ENCODE measurements around the gene LRRC47. TPM values are rescaled to one million over a fixed set of nuclear protein-coding genes. Genes with fewer than 3 reads are reported as not detected.
A peak's percentile ranks its signal among the peaks of the same experiment; 100 is the strongest.

The LRRC47 gene
- total and polyA plus RNA-seq, 2 of the 13 experiments (the other 11 are each of a cell fraction or from before 2014, with no cell fraction given) = 18.3 to 52.5 TPM

DNA sequence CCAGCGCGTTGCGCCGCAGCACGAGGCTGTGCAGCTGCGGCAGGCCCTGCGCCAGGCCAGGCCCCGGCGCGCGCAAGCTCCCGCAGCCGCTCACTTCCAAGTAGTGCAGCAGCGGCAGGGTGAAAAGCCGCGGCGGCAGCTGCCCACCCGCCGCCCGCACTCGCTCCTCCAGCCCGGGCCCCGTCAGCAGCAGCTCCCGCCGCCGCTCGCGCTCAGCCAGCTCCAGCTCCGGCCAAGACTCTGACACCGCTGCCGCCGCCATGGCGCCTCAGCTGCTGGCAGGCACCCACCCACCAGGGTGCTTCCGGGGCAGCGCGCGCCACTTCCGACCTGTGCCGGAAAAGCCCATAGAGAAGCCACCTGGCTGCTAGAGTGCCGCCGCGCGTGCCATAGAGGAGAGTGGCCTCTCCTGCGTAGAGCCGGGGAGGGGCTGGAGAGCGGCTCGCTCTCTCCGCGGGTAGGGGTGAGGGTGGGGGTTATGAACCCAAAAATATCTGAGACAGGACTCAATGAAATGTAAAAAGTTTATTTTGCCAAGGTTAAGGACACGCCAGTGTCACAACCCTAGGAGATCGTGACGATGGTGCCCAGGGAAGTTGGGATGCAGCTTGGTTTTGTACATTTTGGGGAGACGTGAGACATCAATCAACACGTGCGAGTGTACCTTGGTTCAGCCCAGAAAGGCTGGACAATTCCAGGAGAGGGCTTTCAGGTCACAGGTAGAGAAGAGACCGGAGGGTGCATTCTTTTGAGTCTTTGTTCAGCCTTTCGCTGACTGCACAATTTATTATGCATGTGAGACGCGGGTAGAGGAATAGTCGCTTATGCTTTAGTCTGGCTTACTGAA is at the start of gene LRRC47 (continued):
- TF ChIP-seq, protein P1, sequence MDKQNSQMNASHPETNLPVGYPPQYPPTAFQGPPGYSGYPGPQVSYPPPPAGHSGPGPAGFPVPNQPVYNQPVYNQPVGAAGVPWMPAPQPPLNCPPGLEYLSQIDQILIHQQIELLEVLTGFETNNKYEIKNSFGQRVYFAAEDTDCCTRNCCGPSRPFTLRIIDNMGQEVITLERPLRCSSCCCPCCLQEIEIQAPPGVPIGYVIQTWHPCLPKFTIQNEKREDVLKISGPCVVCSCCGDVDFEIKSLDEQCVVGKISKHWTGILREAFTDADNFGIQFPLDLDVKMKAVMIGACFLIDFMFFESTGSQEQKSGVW (CRISPR knock-in tag; IDR thresholded peaks at IDR 0.05; ENCODE audit: borderline replicate concordance) = no peak
- peak; percentile 49 for TF ChIP-seq IKZF4 (CRISPR knock-in tag; IDR thresholded peaks at IDR 0.05; ENCODE audit: borderline replicate concordance, low read depth, not compliant biosample characterization)
- TF ChIP-seq SAFB2 (CRISPR knock-in tag; IDR thresholded peaks at IDR 0.05; ENCODE audit: borderline replicate concordance, low read depth) = peak; percentile 87; the same call in 1 of the 2 replicates
- peak; percentile 68 for TF ChIP-seq BHLHE40 (IDR thresholded peaks at IDR 0.05; ENCODE audit: low read length)
- TF ChIP-seq, protein P2, sequence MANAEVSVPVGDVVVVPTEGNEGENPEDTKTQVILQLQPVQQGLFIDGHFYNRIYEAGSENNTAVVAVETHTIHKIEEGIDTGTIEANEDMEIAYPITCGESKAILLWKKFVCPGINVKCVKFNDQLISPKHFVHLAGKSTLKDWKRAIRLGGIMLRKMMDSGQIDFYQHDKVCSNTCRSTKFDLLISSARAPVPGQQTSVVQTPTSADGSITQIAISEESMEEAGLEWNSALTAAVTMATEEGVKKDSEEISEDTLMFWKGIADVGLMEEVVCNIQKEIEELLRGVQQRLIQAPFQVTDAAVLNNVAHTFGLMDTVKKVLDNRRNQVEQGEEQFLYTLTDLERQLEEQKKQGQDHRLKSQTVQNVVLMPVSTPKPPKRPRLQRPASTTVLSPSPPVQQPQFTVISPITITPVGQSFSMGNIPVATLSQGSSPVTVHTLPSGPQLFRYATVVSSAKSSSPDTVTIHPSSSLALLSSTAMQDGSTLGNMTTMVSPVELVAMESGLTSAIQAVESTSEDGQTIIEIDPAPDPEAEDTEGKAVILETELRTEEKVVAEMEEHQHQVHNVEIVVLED (CRISPR knock-in tag; IDR thresholded peaks at IDR 0.05; ENCODE audit: borderline replicate concordance) = peak; percentile 73; the same call in 1 of the 2 replicates
- peak; percentile 93 for TF ChIP-seq GABPA (IDR thresholded peaks at IDR 0.05; ENCODE audit: low read depth, low read length)
- peak; percentile 96 for TF ChIP-seq GABPA (CRISPR knock-in tag; IDR thresholded peaks at IDR 0.05; ENCODE audit: low read depth)
- no peak for TF ChIP-seq SRSF1 (optimal IDR thresholded peaks at IDR 0.05; ENCODE audit: low read depth, low read length)
- no peak for TF ChIP-seq HNRNPUL1 (IDR thresholded peaks at IDR 0.05; ENCODE audit: low read depth, low read length)
- no peak for TF ChIP-seq ZBTB21 (CRISPR knock-in tag; IDR thresholded peaks at IDR 0.05)
- TF ChIP-seq ZNF660 (CRISPR knock-in tag; IDR thresholded peaks at IDR 0.05; ENCODE audit: borderline replicate concordance, low read depth) = no peak
- TF ChIP-seq ZFAT (CRISPR knock-in tag; conservative IDR thresholded peaks at IDR 0.05) = 0 out of 2 replicates have a peak, but pooled peaks have one; percentile 52
- TF ChIP-seq DNMT1 (CRISPR knock-in tag; IDR thresholded peaks at IDR 0.05) = no peak
- peak; percentile 95 for TF ChIP-seq YEATS2 (CRISPR knock-in tag; IDR thresholded peaks at IDR 0.05; ENCODE audit: borderline replicate concordance)
- TF ChIP-seq, protein P3, sequence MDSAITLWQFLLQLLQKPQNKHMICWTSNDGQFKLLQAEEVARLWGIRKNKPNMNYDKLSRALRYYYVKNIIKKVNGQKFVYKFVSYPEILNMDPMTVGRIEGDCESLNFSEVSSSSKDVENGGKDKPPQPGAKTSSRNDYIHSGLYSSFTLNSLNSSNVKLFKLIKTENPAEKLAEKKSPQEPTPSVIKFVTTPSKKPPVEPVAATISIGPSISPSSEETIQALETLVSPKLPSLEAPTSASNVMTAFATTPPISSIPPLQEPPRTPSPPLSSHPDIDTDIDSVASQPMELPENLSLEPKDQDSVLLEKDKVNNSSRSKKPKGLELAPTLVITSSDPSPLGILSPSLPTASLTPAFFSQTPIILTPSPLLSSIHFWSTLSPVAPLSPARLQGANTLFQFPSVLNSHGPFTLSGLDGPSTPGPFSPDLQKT (CRISPR knock-in tag; IDR thresholded peaks at IDR 0.05; ENCODE audit: borderline replicate concordance) = no peak; the same call in 1 of the 2 replicates
- TF ChIP-seq ZNF569 (CRISPR knock-in tag; IDR thresholded peaks at IDR 0.05; ENCODE audit: borderline replicate concordance) = no peak
- no peak; the same call in 1 of the 2 replicates for TF ChIP-seq ZNF629 (CRISPR knock-in tag; conservative IDR thresholded peaks at IDR 0.05)
- no peak for TF ChIP-seq JARID2 (CRISPR knock-in tag; IDR thresholded peaks at IDR 0.05; ENCODE audit: insufficient replicate concordance)
- TF ChIP-seq TCF7 (IDR thresholded peaks at IDR 0.05; ENCODE audit: low read depth) = no peak
- no peak for TF ChIP-seq ZNF18 (CRISPR knock-in tag; IDR thresholded peaks at IDR 0.05; ENCODE audit: insufficient replicate concordance)
- TF ChIP-seq, protein P4, sequence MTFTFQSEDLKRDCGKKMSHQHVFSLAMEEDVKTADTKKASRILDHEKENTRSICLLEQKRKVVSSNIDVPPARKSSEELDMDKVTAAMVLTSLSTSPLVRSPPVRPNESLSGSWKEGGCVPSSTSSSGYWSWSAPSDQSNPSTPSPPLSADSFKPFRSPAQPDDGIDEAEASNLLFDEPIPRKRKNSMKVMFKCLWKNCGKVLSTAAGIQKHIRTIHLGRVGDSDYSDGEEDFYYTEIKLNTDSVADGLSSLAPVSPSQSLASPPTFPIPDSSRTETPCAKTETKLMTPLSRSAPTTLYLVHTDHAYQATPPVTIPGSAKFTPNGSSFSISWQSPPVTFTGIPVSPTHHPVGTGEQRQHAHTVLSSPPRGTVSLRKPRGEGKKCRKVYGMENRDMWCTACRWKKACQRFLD (CRISPR knock-in tag; IDR thresholded peaks at IDR 0.05; ENCODE audit: borderline replicate concordance) = peak; percentile 41; the same call in 1 of the 2 replicates
- TF ChIP-seq SETDB1 (CRISPR knock-in tag; IDR thresholded peaks at IDR 0.05; ENCODE audit: borderline replicate concordance) = no peak
